Keratinocyte (primary cell): Measurements from ENCODE around the gene FOXS1. TPM values are rescaled to one million over a fixed set of nuclear protein-coding genes. Genes with fewer than 3 reads are reported as not detected.

Experiments used
- DNase-seq: peaks from one replicate; pipeline ENCODE4 v3.0.0-alpha.2; 2011; ENCODE audit warnings: low read depth, missing footprints, low spot score
- FAIRE-seq: peaks from 2 replicates; lab custom pipeline; 2011; peaks lifted over from hg19 to GRCh38; lab: Jason Lieb, UNC
- H2AFZ ChIP-seq: 2 replicates; pipeline ENCODE4 v1.6.0; 2012; ENCODE audit warnings: low read length, control low read depth, inconsistent platforms; ENCODE audit not compliant: control insufficient read depth
- H3K27ac ChIP-seq: 2 replicates; pipeline ENCODE4 v1.5.1; 2011; ENCODE audit warnings: low read length; ENCODE audit not compliant: control insufficient read depth, insufficient read depth
- H3K27me3 ChIP-seq: 3 replicates; pipeline ENCODE4 v1.6.0; 2011; ENCODE audit warnings: low read length; ENCODE audit not compliant: control insufficient read depth, insufficient read depth; ENCODE audit errors: extremely low read depth
- H3K36me3 ChIP-seq, 2 experiments: 2 replicates in 1 of 2; 3 replicates in 1 of 2; pipeline ENCODE4 v1.5.1; 2011; ENCODE audit warnings: low read length in 2 of 2, mild to moderate bottlenecking in 1 of 2; ENCODE audit not compliant: control insufficient read depth in 2 of 2, insufficient read depth in 2 of 2; ENCODE audit errors: extremely low read depth in 1 of 2
- H3K4me1 ChIP-seq: 3 replicates; pipeline ENCODE4 v1.5.1; 2011; ENCODE audit warnings: low read length; ENCODE audit not compliant: control insufficient read depth, insufficient read depth; ENCODE audit errors: extremely low read depth
- H3K4me2 ChIP-seq: 3 replicates; pipeline ENCODE4 v1.6.0; 2011; ENCODE audit warnings: low read depth, low read length; ENCODE audit not compliant: control insufficient read depth, insufficient read depth; ENCODE audit errors: extremely low read depth
- H3K4me3 ChIP-seq, 3 experiments: fragments of 200-600 bp in 1 of 3; sonication (generic) in 1 of 3; 2 replicates in 2 of 3; 3 replicates in 1 of 3; pipeline ENCODE4 v1.5.1; 2011 to 2016; ENCODE audit warnings: low read length in 3 of 3, mild to moderate bottlenecking in 3 of 3, control low read depth in 2 of 3, inconsistent platforms in 1 of 3, low read depth in 1 of 3, mixed read lengths in 1 of 3, mixed run types in 1 of 3, moderate library complexity in 1 of 3; ENCODE audit not compliant: control insufficient read depth in 2 of 3, insufficient read depth in 2 of 3; ENCODE audit errors: extremely low read depth in 1 of 3
- H3K79me2 ChIP-seq: 2 replicates; pipeline ENCODE4 v1.6.0; 2012; ENCODE audit warnings: low read length; ENCODE audit not compliant: control insufficient read depth, insufficient read depth
- H3K9ac ChIP-seq: 3 replicates; pipeline ENCODE4 v1.6.0; 2011; ENCODE audit warnings: low read length; ENCODE audit not compliant: control insufficient read depth, insufficient read depth; ENCODE audit errors: extremely low read depth
- H3K9me1 ChIP-seq: 3 replicates; pipeline ENCODE4 v1.6.0; 2011; ENCODE audit warnings: low read length; ENCODE audit not compliant: control insufficient read depth, insufficient read depth; ENCODE audit errors: extremely low read depth
- H3K9me3 ChIP-seq: 2 replicates; pipeline ENCODE4 v1.5.1; 2012; ENCODE audit warnings: low read depth, low read length; ENCODE audit not compliant: control insufficient read depth
- H4K20me1 ChIP-seq: 3 replicates; pipeline ENCODE4 v1.6.0; 2011; ENCODE audit warnings: low read length; ENCODE audit not compliant: control insufficient read depth, insufficient read depth; ENCODE audit errors: extremely low read depth
- CTCF ChIP-seq, 3 experiments: IDR thresholded peaks in 1 of 3; conservative IDR thresholded peaks in 1 of 3; optimal IDR thresholded peaks in 1 of 3; 2 replicates in 2 of 3; 3 replicates in 1 of 3; pipeline versions ENCODE3 to v1.5.1; 2011; ENCODE audit warnings: low read length in 3 of 3, mild to moderate bottlenecking in 3 of 3, moderate library complexity in 2 of 3, control low read depth in 1 of 3, inconsistent platforms in 1 of 3; ENCODE audit not compliant: insufficient read depth in 2 of 3; ENCODE audit errors: extremely low read depth in 1 of 3
- EZH2 ChIP-seq: IDR thresholded peaks from one replicate; pipeline ENCODE4 v1.6.1; 2012; ENCODE audit warnings: inconsistent platforms, mild to moderate bottlenecking, low read length, moderate library complexity
- dilution Hi-C: fragments of 300-500 bp; cut with MboI; formaldehyde crosslinking; loops from one replicate; pipeline ENCODE4 v1.7.0; 2020; ENCODE audit warnings: low sequenced_read_pairs; ENCODE audit not compliant: extremely low pct_ligation_motif_present
- polyA plus RNA-seq, 5 experiments: library from polyadenylated mRNA; depleted of rRNA in 3 of 5; stranded (reverse) in 3 of 5; stranded (forward) in 1 of 5; unstranded in 1 of 5; fragments of >200 nt; gene quantifications; 1 replicate in 1 of 5; 2 replicates in 3 of 5; 3 replicates in 1 of 5; pipeline versions ENCODE4 v1.2.1 to v1.2.3, GENCODE V29; 2011 to 2012; ENCODE audit warnings: missing spikeins in 2 of 5, low read depth in 1 of 5, low replicate concordance in 1 of 5

FOXS1 gene
- polyA plus RNA-seq, 1 donor (not counting 4 experiments of a cell fraction or from before 2014, with no cell fraction given) = not detected

- H3K27me3 ChIP-seq = peaks cover 42% of the 10 kb centered on the region
- H4K20me1 ChIP-seq = no peaks in the 10 kb centered on the region
- peak overlapping the region; percentile 36 to 52 (median 45) for H3K4me3 ChIP-seq
- no peaks in the 10 kb centered on the region for H3K9me3 ChIP-seq
- no peaks in the 10 kb centered on the region for H3K79me2 ChIP-seq
- H3K9me1 ChIP-seq = no peaks in the 10 kb centered on the region
- H3K27ac ChIP-seq = no peak overlapping the region
- no peak for DNase-seq
- H3K4me1 ChIP-seq = peaks cover 2% of the 10 kb centered on the region
- peak overlapping the region; percentile 20 for H2AFZ ChIP-seq
- dilution Hi-C loops = no loop called here
- no peak for FAIRE-seq
- no peaks in the 10 kb centered on the region for H3K36me3 ChIP-seq
- peak overlapping the region; percentile 74 for H3K4me2 ChIP-seq
- H3K9ac ChIP-seq = no peak overlapping the region
- TF ChIP-seq CTCF (optimal IDR thresholded peaks at IDR 0.05 in 1 of 3, IDR thresholded peaks at IDR 0.05 in 1 of 3, conservative IDR thresholded peaks at IDR 0.05 in 1 of 3; ENCODE audit: extremely low read depth in 1 of 3, insufficient read depth in 2 of 3, low read length in 3 of 3) = no peak
- TF ChIP-seq EZH2 = peak; percentile 78
These were observed 16.2 kb upstream of the FOXS1 start for GRCh38 chr20:31861385-31862156.

DNA sequence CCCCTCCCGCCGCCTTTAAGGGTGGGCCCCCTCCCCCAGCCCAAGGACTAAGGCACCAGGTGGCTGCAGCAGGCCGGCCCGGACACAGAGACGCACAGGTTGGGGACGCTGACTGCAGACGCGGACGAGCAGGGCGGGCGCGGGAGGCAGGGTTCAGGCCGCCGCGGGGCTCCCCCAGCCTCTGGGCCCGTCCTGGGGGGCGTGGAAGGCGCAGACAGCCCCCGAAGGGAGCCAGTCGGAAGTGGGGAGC lies 15.7 kb upstream of the FOXS1 start:
- TF ChIP-seq EZH2 (no peak), CTCF (optimal IDR thresholded peaks at IDR 0.05 in 1 of 3, IDR thresholded peaks at IDR 0.05 in 1 of 3, conservative IDR thresholded peaks at IDR 0.05 in 1 of 3; ENCODE audit: extremely low read depth in 1 of 3, insufficient read depth in 2 of 3, low read length in 3 of 3) (no peak)
- dilution Hi-C loops = no loop called here
- Histone ChIP-seq H3K9me1 (no peaks in the 10 kb centered on the region), H3K9me3 (no peaks in the 10 kb centered on the region), H3K9ac (no peak overlapping the region), H3K27me3 (peaks cover 45% of the 10 kb centered on the region), H3K4me1 (peaks cover 2% of the 10 kb centered on the region), H3K36me3 (no peaks in the 10 kb centered on the region), H4K20me1 (no peaks in the 10 kb centered on the region), H3K4me3 (peak overlapping the region; percentile 36 to 52 (median 44)), H3K27ac (no peak overlapping the region), H2AFZ (peak overlapping the region; percentile 20), H3K4me2 (peak overlapping the region; percentile 74), H3K79me2 (no peaks in the 10 kb centered on the region)
- FAIRE-seq = no peak
- DNase-seq = no peak
